HT1080 (cell line): ENCODE results near the gene DLG2. TPM values are rescaled to one million over a fixed set of nuclear protein-coding genes. Genes with fewer than 3 reads are reported as not detected.

Experiments
- DNase-seq: peaks from one replicate; pipeline ENCODE4 v3.0.0-alpha.2; 2015; ENCODE audit warnings: low read depth
- total RNA-seq: library from RNA; depleted of rRNA; stranded (reverse); fragments of >200 nt; shearing (Covaris generic); gene quantifications from 2 replicates; pipeline ENCODE4 v1.2.3, GENCODE V29; 2014

The DLG2 gene
- total RNA-seq, 1 experiment from 2014 or later = 0.34 TPM

DNA sequence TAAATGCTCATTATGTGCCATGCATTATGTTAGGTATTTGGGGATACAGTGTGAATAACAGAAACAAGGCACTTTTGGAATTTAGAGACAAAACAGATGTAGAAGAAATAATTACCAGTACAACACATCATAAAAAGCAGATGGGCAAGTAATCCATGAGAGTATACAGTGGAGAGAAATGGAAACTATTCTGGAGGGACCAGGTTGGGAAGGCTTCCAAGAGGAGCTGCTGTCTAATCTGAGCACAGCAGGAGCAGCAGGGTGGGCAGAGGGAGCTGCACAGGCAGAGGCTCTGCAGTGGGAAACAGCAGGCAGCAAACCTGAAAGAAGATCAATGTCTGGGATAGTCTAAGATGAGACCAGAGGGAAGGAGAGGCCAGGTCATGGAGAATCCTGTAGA is 2072.3 kb downstream of the DLG2 start:
- no peak for DNase-seq

DNA sequence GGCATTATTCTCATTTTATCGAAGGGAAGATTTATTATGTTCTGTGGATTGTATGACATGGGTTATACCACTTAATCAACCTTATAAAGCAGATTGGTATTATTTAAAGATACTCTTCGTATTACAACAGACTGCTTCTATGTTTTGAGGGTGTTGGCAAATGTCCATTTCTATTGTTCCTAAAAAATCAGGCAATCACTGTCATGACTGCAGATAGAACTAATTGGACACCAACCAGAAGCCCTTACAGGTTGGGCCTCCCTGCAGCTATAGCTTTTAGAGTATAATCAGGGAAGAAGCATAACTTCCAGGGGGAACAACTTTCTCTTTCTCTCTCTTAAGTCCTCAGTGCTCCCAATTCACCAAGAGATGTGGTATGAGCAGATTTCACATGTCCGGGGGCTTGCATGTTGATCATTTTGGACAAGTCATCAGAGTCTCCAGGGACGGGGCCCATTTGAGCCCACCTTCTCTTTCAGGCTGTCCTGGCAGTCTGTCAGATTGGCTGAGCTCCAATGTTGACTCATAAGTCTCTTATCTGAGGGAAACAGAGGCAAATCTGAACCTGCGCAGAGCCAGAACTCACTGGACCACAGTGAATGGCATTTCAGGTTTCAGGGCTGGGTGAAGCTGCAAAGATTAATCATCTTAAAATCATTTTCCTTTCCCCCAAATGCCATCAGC is 2077.0 kb downstream of the DLG2 start:
- DNase-seq = no peak

DNA sequence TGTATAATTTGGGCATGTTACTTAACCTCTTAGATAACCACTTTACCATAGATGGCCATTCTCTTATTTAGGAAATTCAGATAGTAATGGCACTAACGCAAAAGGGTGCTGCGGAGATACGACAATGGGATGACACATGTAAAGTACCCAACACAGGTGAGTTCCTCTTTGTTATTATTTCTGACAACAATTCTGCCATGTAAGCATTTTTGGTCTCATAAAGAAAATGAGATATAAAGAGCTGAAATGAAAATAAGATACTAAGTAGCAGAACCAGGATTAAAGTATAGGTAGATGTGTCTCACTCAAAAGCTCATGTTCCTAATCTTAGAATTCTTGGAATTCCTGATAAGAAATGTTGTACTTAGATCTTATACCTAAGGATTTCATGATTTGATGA is 2080.8 kb downstream of the DLG2 start:
- DNase-seq = no peak

GRCh38 chr11:83545494-83546260 is 2081.5 kb downstream of the DLG2 start:
- no peak for DNase-seq

GRCh38 chr11:83544846-83545245 is 2082.3 kb downstream of the DLG2 start:
- no peak for DNase-seq

- DNase-seq = no peak
These were observed 2083.3 kb downstream of the DLG2 start for GRCh38 chr11:83543706-83544439.

DNA sequence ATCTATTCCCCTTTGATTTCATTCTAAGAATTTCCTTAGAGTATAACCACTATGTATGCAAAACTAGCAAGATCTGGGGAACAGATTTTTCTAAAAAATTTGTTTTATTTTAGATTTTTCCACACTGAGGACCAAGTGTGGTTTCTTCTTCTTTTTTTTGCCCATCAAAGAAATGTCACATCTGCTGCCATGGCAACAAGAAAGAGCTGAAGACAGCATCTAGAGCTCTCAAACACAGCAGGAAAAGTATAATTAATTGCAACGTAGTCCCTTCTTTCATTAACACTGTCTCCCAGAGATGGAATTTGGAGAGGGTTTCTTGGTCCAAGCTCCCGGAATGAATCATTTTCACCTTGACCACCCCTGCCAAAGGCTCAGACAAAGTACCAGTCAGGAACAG is 2084.3 kb downstream of the DLG2 start:
- DNase-seq = no peak

GRCh38 chr11:83540728-83541127 is 2086.4 kb downstream of the DLG2 start:
- no peak for DNase-seq

- no peak for DNase-seq
These were observed 2086.9 kb downstream of the DLG2 start for GRCh38 chr11:83540112-83540675.

DNA sequence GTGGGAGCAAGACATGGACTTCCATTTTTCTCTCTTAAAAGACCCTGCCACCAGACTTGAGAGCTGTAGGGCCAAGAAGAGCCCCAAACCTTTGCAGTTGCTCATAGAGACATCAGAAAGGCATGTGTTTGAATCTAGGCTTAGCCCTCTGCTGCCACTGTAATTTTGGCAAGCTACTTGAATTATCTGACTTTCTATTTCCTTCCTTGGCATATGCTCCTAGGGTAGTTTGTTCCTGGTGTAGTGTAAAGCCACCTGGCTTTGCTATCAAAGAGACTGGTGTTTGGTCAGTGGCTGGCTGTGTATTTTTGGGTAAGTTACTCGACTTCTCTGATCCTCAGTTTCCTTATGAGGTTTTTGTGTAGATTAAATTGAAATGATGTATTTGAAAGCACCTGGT is 2088.9 kb downstream of the DLG2 start:
- no peak for DNase-seq

DNA sequence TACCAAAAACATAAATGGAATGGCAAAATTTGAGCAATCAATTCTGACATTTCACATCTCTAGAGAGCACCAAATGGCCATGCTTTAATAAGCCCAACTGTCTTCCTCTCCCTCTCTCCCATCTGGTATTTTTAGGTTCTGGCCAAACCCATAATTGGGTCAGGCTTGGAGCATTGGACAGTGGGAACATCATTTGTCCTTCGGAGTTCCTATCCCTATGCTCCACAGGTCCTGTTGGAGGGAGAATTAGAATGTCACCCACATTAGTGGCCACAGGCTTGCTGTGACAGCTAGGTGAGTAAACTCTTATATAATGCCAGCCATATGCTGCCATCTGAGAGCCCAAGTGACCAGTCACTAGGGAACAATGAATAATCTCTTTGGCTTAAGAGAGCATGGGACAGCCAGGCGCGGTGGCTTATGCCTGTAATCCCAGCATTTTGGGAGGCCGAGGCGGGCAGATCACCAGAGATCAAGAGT is 2090.0 kb downstream of the DLG2 start:
- DNase-seq = no peak

DNA sequence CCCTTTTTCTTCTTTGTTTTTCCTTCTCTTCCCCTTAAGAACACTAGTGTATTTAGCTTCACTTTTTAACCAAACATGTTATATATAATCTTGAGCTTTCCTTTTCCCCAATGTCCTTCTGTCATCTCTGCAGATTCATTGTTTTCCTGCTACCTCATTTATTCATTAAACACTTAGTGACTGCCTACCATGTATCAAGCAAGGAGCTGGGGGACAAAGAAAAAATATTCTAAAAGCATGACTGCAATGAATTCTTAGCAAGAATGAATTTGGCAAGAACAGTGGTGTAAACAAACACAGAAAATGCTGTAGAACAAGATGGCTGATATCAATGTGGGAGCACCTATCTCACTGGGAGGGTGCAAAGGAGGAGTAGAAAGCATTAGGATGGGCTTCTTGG is 2094.0 kb downstream of the DLG2 start:
- DNase-seq = no peak

DNA sequence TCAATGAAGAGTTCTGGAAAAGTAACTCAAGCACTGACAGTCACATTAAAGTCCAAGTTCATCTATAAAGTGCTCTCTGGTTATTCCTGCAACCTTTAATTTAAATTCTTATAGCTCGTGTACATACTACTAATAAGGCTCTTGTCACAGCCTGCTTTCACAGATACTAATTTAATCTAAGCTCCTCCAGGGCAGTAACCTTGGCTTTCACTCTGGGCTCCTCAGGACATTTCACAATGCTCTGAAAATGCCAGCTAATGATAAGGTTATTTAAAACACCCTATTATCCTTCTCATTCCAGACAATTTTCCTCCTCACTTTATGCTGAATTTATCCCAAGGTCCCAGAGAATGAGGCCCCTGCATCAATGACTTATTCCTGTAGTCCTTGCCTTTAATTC is 2098.3 kb downstream of the DLG2 start:
- DNase-seq = no peak

GRCh38 chr11:83528225-83528624 is 2098.9 kb downstream of the DLG2 start:
- no peak for DNase-seq

DNA sequence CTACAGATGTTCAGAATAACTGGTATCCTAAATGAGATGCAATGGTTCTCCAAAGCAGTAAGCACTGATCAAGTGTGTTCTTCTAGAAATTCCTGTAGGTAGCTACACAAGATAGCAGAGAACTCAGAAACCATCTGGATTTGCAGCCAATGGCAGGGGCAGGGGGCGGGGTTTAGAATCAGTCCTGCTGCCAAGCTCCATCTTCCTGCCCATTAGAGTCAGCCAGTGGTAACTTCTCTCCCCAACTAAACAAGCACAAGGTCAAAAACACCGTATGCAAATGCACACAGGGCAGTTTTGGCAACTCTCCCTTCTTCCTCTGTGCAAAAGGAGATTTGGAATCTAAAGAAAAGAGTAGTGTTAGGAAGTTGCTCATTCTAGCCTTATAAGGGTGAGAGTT is 2103.5 kb downstream of the DLG2 start:
- no peak for DNase-seq

DNA sequence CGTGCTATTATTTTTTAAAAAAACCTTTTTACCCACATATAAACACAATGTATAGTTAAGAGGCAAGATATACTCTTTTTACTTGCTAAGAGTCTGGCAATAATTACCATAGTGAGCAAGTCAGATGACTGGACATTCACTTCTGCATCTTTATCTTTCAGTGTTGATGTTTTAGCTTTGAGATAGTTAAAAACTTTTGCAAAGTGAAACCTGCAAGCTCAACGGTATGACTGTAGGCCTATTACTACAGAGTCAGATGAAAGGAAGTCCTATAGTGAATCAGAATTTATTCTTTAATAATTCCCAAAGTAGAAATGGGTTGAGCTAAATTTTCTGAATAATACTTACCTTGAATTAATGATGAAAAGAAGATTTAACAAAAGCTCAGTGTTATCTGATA is 2104.2 kb downstream of the DLG2 start:
- DNase-seq = no peak

DNA sequence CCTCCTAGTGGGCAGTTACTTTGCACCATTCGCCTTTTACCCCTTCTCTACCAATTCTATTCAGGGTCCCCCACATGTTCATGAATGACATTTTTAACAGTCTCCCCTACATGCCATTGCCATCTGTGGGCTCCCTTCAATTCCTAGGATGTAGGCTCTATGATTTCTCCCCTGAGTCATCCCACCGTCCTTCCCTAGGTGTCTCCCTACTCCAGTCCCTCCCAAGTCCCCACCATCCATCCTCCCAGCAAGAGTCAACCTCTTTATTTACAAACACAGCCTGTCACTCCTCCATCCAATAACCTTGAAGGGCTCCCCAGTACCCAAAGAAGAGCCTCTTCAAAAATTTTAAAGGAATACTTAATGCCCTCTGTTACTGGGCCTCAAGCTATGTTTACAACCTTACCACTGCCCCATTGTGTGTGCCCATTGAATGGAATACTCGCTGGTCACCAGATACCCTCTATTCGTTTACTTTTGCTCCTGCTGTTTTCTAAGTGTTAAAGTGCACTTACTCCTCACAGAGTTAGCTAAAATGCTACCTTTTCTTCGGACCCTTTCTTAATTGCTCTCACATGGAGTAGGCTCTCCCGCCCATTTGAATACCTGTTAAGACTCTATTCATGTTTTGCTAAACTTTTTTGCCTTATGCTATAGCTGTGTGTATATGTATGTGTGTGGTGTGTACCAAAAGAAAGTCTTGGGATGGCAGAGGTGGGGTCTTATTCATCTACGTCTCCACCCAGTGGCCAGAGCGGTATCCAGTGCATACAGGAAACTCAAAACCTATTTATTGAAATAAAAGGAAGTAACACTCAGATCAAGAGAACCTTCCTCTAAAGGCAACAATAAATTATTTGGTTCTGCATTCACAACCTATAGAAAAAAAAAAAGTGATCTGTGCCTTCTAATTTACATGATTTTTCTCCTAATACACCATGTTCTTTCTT is 2105.2 kb downstream of the DLG2 start:
- DNase-seq = peak; percentile 24

- DNase-seq = no peak
These were observed 2106.3 kb downstream of the DLG2 start for GRCh38 chr11:83520849-83521248.

DNA sequence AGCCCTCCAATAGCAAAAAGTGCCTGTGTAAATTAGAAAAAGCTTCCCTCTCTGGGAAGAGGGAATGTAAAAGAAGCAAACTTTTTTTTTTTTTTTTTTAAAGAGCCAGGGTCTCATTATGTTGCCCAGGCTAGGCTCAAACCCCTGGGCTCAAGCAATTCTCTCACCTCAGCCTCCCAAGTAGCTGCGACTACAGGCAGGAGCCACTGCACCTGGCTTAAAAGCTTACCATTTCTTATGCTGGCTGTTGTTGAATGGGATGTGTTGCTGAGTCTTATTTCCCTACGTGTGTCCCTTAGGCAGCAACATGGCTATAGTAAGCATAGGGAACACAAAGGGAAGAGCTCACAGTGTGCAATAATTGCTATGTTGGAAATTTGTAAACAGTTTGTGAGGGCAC is 2115.5 kb downstream of the DLG2 start:
- DNase-seq = no peak

DNA sequence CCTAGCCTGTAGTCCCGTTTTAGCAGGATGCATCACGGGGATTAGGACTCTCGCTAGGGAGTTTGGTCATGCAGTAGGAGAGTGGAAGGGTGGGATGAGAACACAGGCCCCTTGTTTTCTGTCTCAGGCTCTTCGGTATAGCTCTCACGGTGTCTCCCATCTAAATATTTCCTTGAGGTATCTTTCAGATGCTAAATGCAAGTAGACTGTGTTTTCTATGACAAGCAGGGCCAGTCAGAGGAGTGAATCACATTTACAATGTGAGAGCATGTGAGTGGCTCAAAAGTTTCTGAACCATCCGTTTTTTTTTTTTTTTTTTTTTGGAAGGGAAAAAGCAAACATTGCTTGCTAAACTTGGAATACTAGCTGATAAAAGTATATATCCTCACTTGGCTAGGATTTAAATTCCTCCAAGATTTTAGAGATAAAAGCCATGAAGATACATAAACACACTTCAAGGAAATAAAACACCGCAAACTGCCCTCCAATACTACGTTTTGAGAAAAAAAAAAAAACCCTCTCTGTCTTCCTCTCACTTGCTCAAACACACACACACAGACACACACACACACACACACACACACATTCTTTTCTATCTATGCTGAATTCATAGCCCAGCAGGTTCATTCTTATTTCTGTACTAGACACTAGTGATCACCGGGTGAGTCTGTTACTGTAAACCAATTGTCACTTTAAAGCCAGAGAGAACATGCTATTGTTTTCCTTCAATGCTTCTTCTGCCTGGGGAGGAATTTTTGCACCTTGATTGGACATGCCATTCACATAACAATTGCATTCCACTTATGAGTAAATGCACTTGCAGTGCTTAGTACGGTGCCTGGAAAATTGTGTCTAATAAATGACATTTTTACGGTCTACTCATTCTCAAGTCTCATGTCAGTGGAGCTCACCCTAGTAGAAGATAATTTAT is 2116.3 kb downstream of the DLG2 start:
- DNase-seq = peak; percentile 1
